Urinary bladder (tissue), 4 donors: Measurements from ENCODE around the gene PRKG1. TPM values are rescaled to one million over a fixed set of nuclear protein-coding genes. Genes with fewer than 3 reads are reported as not detected.

Experiments used
- DNase-seq: peaks from one replicate; pipeline ENCODE4 v3.0.0-alpha.2; 2015; ENCODE audit errors: extremely low spot score
- H3K27ac ChIP-seq: one replicate; pipeline ENCODE4 v1.5.1; 2013; ENCODE audit warnings: low read depth, mild to moderate bottlenecking, moderate library complexity
- H3K36me3 ChIP-seq: one replicate; pipeline ENCODE4 v1.6.1; 2013; ENCODE audit warnings: mild to moderate bottlenecking, moderate library complexity; ENCODE audit not compliant: insufficient read depth
- H3K4me1 ChIP-seq: one replicate; pipeline ENCODE4 v1.6.1; 2013; ENCODE audit warnings: mild to moderate bottlenecking, moderate library complexity; ENCODE audit not compliant: insufficient read depth
- H3K4me3 ChIP-seq: one replicate; pipeline ENCODE4 v1.5.1; 2013; ENCODE audit warnings: low read depth, low read length
- WGBS: extraction: QIAGEN DNeasy Blood & Tissue Kit; methylation state at CpG from one replicate; pipeline ENCODE4 v1.1.7; 2013; 5-methylcytosine and 5-hydroxymethylcytosine counted together
- polyA plus RNA-seq: library from polyadenylated mRNA; stranded (reverse); fragments of 200-250 nt; gene quantifications from one replicate; pipeline ENCODE4 v1.2.3, GENCODE V29; 2013
- total RNA-seq: library from RNA; depleted of rRNA; stranded (reverse); fragments of >200 nt; gene quantifications from one replicate; pipeline ENCODE4 v1.2.3, GENCODE V29; 2014
- donor health status: healthy with polysubstance abuse.
- donor health status: healthy.

The PRKG1 gene
- total and polyA plus RNA-seq, 2 donors, result 17.1 to 126 TPM

GRCh38 chr10:51176976-51177695 lies 102.8 kb downstream of the PRKG1 start:
- no peaks in the 10 kb centered on the region for H3K36me3 ChIP-seq
- no peak overlapping the region for H3K4me3 ChIP-seq
- H3K27ac ChIP-seq, result no peak overlapping the region
- no peak for DNase-seq
- H3K4me1 ChIP-seq, result no peaks in the 10 kb centered on the region

GRCh38 chr10:51178634-51179033 lies 104.3 kb downstream of the PRKG1 start:
- Histone ChIP-seq H3K4me1 (no peaks in the 10 kb centered on the region), H3K27ac (no peak overlapping the region), H3K4me3 (no peak overlapping the region), H3K36me3 (no peaks in the 10 kb centered on the region)
- no peak for DNase-seq

DNA sequence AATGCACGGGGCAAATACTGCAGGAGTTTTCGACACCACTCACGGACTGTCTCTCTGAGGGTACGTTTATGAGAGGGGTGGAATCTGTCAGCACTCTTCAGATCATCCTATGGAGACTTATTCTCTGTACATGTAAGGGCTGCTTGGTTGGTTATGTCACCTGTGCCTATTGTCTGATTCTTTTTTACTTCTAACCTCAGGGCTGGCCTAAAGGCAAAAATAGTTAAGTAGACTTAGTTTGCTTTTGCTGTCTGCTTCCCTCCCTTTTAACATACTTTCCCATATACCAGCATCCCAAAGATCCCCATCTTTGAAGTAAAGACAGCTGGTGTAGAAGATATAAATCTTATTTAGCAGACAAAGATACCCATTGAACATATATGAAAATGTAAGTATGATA lies 105.9 kb downstream of the PRKG1 start:
- no peaks in the 10 kb centered on the region for H3K4me1 ChIP-seq
- H3K27ac ChIP-seq, result no peak overlapping the region
- no peak for DNase-seq
- 90% methylated on average over 4 of the region's 4 CpGs for WGBS
- H3K36me3 ChIP-seq, result no peaks in the 10 kb centered on the region
- no peak overlapping the region for H3K4me3 ChIP-seq

- Histone ChIP-seq H3K36me3 (no peaks in the 10 kb centered on the region), H3K4me3 (no peak overlapping the region), H3K27ac (no peak overlapping the region), H3K4me1 (no peaks in the 10 kb centered on the region)
- DNase-seq, result no peak
Measured at GRCh38 chr10:51183783-51184182, 109.5 kb downstream of the PRKG1 start.

DNA sequence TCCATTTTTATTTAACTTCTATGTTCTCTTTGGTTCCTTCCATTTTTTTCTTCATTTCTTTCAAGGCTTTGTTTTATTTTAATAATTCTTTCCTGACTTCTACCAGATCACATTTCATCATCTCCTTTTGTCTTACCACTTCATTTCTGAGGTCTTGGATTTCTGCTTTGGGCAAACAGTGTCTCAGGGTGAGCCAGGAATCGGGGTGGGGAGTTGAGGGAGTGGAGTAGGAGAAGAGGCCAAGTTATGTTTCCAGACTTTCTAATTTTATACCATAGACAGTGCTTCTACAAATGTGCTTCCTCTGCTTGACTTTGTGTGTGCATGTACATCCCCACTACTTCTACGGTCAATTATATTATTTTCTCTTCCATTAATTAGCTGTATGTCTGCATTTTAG lies 112.1 kb downstream of the PRKG1 start:
- WGBS, result 75% methylated on average over 2 of the region's 2 CpGs
- no peaks in the 10 kb centered on the region for H3K36me3 ChIP-seq
- H3K27ac ChIP-seq, result no peak overlapping the region
- H3K4me1 ChIP-seq, result no peaks in the 10 kb centered on the region
- no peak overlapping the region for H3K4me3 ChIP-seq
- no peak for DNase-seq

GRCh38 chr10:51188008-51188407 lies 113.7 kb downstream of the PRKG1 start:
- Histone ChIP-seq H3K4me1 (no peaks in the 10 kb centered on the region), H3K4me3 (no peak overlapping the region), H3K27ac (no peak overlapping the region), H3K36me3 (no peaks in the 10 kb centered on the region)
- 52% methylated on average over 2 of the region's 2 CpGs for WGBS
- DNase-seq, result no peak

DNA sequence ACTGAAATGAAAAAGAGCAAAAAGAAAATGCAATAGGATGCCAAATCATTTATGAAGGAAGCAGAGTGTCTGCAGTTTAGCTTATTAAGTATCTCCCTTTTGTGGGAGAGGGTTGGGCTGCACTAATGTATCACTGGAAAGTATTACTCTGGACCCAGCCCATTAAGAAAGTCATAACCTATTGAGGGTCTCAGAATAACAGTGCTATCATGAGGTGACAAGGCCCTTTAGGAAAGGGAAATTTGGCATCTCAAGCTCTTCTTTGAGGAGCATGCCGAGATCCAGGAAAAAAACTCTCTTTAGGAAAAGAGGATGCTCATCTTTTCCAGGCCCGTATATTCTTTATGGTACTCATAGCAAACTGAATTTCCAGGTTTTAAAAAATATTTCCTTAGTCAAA lies 114.6 kb downstream of the PRKG1 start:
- no peak overlapping the region for H3K27ac ChIP-seq

DNA sequence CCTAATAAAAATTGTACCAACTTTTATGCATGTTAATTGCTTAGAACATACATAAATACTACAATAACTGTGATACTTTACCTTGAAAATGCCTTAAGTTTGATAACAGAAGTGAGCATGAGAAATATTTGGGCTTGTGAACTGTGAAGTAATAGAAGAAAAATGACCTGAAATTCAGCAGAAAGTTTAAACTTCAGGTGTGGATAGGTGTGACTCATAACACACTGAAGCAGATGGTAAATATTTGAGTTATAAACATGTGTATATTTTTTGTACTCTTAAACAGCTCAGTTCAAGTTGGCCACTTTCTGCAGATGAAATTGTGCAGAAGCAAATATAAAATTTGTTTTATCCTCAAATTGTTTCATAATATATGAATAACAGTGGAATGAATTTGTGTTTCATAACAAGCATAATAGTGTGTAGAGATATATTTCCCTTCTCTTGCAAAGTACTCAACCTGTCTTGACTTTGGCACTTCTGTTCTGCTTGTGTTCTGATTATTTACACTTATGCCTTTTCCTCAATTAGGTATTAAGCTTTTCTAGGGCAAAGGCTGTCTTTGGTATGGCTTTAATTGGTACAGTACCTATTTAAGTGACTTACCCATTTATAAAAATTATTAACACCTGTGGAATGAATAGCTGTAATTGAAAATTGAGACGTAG lies 122.4 kb downstream of the PRKG1 start:
- H3K4me3 ChIP-seq, result no peak overlapping the region
- H3K36me3 ChIP-seq, result no peaks in the 10 kb centered on the region
- no peaks in the 10 kb centered on the region for H3K4me1 ChIP-seq
- H3K27ac ChIP-seq, result no peak overlapping the region
- DNase-seq, result no peak
- 92% methylated on average over 1 of the region's 1 CpG for WGBS

More for the DNA sequence above, 114.6 kb downstream of the PRKG1 start:
- 81% methylated on average over 2 of the region's 2 CpGs for WGBS
- Histone ChIP-seq H3K4me3 (no peak overlapping the region), H3K36me3 (no peaks in the 10 kb centered on the region), H3K4me1 (no peaks in the 10 kb centered on the region)
- DNase-seq, result no peak

GRCh38 chr10:51198170-51198569 lies 123.9 kb downstream of the PRKG1 start:
- H3K27ac ChIP-seq, result no peak overlapping the region
- DNase-seq, result no peak
- 46% methylated on average over 3 of the region's 3 CpGs for WGBS
- no peaks in the 10 kb centered on the region for H3K4me1 ChIP-seq
- H3K4me3 ChIP-seq, result no peak overlapping the region
- H3K36me3 ChIP-seq, result no peaks in the 10 kb centered on the region

- Histone ChIP-seq H3K4me1 (no peaks in the 10 kb centered on the region), H3K4me3 (no peak overlapping the region), H3K27ac (no peak overlapping the region), H3K36me3 (no peaks in the 10 kb centered on the region)
- DNase-seq, result no peak
- 91% methylated on average over 1 of the region's 1 CpG for WGBS
Measured at GRCh38 chr10:51201947-51202346, 127.7 kb downstream of the PRKG1 start.

DNA sequence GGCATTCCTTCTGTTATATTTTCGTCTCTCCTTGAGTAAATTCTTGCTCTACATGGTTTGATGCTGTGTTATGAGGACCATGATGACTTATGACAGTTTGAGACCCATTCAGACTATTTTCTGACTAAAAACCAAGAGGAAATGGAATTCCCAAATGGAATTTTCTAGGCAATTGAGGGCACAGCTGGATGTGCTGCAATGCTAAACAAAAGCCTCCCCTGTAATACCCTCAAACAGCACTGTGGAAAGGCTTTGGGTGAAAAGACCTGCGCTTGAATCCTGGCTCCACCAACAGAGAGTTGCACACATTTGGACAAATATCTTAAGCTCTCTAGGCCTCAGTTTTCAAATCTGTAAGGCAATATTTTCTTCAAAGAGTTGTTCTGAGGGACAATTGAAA lies 129.1 kb downstream of the PRKG1 start:
- Histone ChIP-seq H3K36me3 (no peaks in the 10 kb centered on the region), H3K4me1 (no peaks in the 10 kb centered on the region), H3K4me3 (no peak overlapping the region), H3K27ac (no peak overlapping the region)
- 92% methylated on average over 2 of the region's 2 CpGs for WGBS
- DNase-seq, result no peak

DNA sequence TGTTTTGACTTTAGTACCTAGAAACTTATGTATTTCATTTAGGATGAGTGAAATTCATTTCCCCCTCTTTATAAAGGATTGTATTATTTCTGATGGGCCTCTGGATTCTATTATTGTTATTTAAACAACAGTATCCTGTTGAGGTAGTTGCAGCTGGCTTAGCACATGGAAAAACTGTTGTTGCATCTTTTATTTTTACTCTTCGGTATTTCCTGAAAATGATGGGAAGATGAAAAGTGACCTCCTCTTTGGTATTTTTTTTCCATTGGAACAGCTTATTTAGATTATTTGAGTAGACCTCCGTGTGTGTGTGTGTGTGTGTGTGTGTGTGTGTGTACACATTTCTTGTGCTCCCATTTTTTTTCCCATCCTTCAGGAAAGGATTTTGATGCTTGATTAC lies 129.8 kb downstream of the PRKG1 start:
- Histone ChIP-seq H3K4me1 (no peaks in the 10 kb centered on the region), H3K36me3 (no peaks in the 10 kb centered on the region), H3K4me3 (no peak overlapping the region), H3K27ac (no peak overlapping the region)
- 70% methylated on average over 2 of the region's 2 CpGs for WGBS
- DNase-seq, result no peak

GRCh38 chr10:51204701-51205100 lies 130.4 kb downstream of the PRKG1 start:
- H3K36me3 ChIP-seq, result no peaks in the 10 kb centered on the region
- no peak for DNase-seq
- no peak overlapping the region for H3K27ac ChIP-seq
- H3K4me3 ChIP-seq, result no peak overlapping the region
- H3K4me1 ChIP-seq, result no peaks in the 10 kb centered on the region

DNA sequence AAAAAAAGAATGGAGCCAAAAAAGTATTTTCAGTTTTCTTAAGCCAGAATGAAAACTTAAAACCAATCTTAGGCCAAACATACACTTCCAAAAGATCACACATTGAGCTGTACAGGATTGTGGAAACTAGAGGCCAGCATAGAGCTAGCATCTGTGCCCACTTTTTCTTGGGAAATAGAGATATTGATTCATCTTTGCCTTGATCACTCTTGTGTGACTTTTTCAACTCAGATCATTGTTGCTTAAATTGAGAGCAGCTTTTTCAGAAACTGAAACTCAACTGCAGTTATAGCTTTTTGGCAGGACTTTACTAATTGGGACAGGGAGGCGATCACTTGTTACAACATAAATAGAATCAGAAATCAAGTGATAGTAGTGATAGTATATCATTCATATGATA lies 132.2 kb downstream of the PRKG1 start:
- H3K4me3 ChIP-seq, result no peak overlapping the region
- no peak overlapping the region for H3K27ac ChIP-seq
- H3K4me1 ChIP-seq, result no peaks in the 10 kb centered on the region
- H3K36me3 ChIP-seq, result no peaks in the 10 kb centered on the region
- DNase-seq, result no peak
- WGBS, result 82% methylated on average over 1 of the region's 1 CpG
